ENCODE results near the gene RNF224.
"Not testable (repeated sequence)": the region's sequence is repeated elsewhere in the genome, so short reads cannot be mapped to it uniquely, and the experiment has no call there.

The RNF224 gene

DNA sequence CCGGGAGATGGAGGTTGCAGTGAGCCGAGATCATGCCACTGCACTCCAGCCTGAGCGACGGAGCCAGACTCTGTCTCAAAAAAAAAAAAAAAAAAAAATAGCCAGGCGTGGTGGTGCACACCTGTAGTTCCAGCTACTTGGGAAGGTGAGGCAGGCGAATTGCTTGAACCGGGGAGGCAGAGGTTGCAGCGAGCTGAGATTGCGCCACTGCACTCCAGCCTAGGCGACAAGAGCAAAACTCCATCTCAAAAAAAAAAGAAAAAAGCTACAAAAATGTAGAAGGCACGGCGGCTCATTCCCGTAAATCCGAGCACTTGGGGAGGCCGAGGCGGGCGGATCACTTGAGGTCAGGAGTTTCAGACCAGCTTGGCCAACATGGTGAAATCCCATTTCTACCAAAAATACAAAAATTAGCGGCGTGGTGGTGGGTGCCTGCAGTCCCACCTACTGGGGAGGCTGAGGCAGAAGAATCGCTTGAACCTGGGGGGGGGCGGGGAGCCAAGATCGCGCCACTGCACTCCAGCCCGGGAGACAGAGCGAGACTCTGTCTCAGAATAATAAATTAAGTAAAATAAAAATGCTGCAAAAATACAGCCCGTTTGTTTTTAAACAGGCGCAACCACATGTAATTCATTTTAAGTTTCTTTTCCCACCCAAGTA, 12.4 kb downstream of the RNF224 start:
- H3K4me1 ChIP-seq (ENCODE audit: control insufficient read depth, insufficient read depth, low read length) = peaks cover 33% of the 10 kb centered on the region
- peak overlapping the region; percentile 86 for H3K4me3 ChIP-seq (ENCODE audit: low read length)
- DNase-seq (ENCODE audit: low read depth); H3K27me3 ChIP-seq (replicated peaks; ENCODE audit: control insufficient read depth, insufficient read depth, low read length); H3K9me3 ChIP-seq (ENCODE audit: control insufficient read depth, low read length): not testable (repeated sequence)
- peaks cover 18% of the 10 kb centered on the region for H3K36me3 ChIP-seq (ENCODE audit: control insufficient read depth, insufficient read depth, low read length, severe bottlenecking)
- peak overlapping the region; percentile 91 for H3K9ac ChIP-seq (ENCODE audit: low read length)

GRCh38 chr9:137240318-137240840, 13.1 kb downstream of the RNF224 start:
- Histone ChIP-seq H3K36me3 (ENCODE audit: control insufficient read depth, insufficient read depth, low read length, severe bottlenecking) (peaks cover 18% of the 10 kb centered on the region), H3K4me1 (ENCODE audit: control insufficient read depth, insufficient read depth, low read length) (peaks cover 33% of the 10 kb centered on the region), H3K9me3 (ENCODE audit: control insufficient read depth, low read length) (no peaks in the 10 kb centered on the region), H3K27me3 (replicated peaks; ENCODE audit: control insufficient read depth, insufficient read depth, low read length) (peaks cover 5% of the 10 kb centered on the region), H3K9ac (ENCODE audit: low read length) (peak overlapping the region; percentile 91), H3K4me3 (ENCODE audit: low read length) (peak overlapping the region; percentile 86)
- peak; percentile 91 for DNase-seq (ENCODE audit: low read depth)

DNA sequence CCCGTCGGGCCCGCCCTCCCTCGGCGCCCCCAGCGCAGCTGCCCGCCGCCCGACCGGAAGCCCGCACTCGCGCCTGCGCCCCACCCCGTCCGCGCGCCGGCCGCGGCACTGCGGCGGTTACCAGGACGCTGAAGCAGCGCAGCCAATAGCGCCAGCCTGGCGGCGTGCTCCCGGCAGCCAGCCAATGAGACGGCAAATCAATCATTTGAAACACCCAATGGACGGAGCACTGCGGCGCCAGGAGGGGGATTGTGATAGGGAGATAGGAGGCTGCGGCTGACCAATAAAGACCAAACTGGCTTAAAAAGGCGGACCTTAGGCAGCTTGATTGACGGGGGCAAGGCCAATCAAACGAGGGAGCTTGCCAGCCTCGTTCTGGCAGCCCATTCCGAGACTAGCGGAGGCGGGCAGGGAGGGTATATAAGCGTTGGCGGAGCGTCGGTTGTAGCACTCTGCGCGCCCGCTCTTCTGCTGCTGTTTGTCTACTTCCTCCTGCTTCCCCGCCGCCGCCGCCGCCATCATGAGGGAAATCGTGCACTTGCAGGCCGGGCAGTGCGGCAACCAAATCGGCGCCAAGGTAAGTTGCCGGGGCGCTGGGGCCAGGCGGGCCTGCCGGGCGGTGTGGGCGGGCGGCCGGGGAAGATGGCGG, 13.7 kb downstream of the RNF224 start, which contains the start of gene TUBB4B:
Gene TUBB4B (plus strand): TSS at position 447 of the 649 bp plus-strand sequence. CDS start 74 bp downstream, at position 521.
- peak; percentile 99 for DNase-seq (ENCODE audit: low read depth)
- Histone ChIP-seq H3K36me3 (ENCODE audit: control insufficient read depth, insufficient read depth, low read length, severe bottlenecking) (peaks cover 18% of the 10 kb centered on the region), H3K4me1 (ENCODE audit: control insufficient read depth, insufficient read depth, low read length) (peaks cover 31% of the 10 kb centered on the region), H3K9ac (ENCODE audit: low read length) (peak within 1 kb of the TSS; percentile 93), H3K27me3 (replicated peaks; ENCODE audit: control insufficient read depth, insufficient read depth, low read length) (peaks cover 2% of the 10 kb centered on the region), H3K4me3 (ENCODE audit: low read length) (peak within 1 kb of the TSS; percentile 91), H3K9me3 (ENCODE audit: control insufficient read depth, low read length) (no peaks in the 10 kb centered on the region)

GRCh38 chr9:137241490-137242268, 14.4 kb downstream of the RNF224 start:
- Histone ChIP-seq H3K36me3 (ENCODE audit: control insufficient read depth, insufficient read depth, low read length, severe bottlenecking) (peaks cover 18% of the 10 kb centered on the region), H3K4me1 (ENCODE audit: control insufficient read depth, insufficient read depth, low read length) (peaks cover 26% of the 10 kb centered on the region), H3K9ac (ENCODE audit: low read length) (peak overlapping the region; percentile 93), H3K4me3 (ENCODE audit: low read length) (peak overlapping the region; percentile 91), H3K27me3 (replicated peaks; ENCODE audit: control insufficient read depth, insufficient read depth, low read length) (peaks cover 2% of the 10 kb centered on the region), H3K9me3 (ENCODE audit: control insufficient read depth, low read length) (no peaks in the 10 kb centered on the region)
- peak; percentile 83 for DNase-seq (ENCODE audit: low read depth)

- no peak for DNase-seq (ENCODE audit: low read depth)
- peaks cover 2% of the 10 kb centered on the region for H3K27me3 ChIP-seq (replicated peaks; ENCODE audit: control insufficient read depth, insufficient read depth, low read length)
Observed at GRCh38 chr9:137242269-137243203, 15.2 kb downstream of the RNF224 start.

DNA sequence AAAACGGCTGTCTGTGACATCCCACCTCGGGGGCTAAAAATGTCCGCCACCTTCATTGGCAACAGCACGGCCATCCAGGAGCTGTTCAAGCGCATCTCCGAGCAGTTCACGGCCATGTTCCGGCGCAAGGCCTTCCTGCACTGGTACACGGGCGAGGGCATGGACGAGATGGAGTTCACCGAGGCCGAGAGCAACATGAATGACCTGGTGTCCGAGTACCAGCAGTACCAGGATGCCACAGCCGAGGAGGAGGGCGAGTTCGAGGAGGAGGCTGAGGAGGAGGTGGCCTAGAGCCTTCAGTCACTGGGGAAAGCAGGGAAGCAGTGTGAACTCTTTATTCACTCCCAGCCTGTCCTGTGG, 15.9 kb downstream of the RNF224 start:
- not testable (repeated sequence) for H3K27me3 ChIP-seq (replicated peaks; ENCODE audit: control insufficient read depth, insufficient read depth, low read length); DNase-seq (ENCODE audit: low read depth); H3K4me3 ChIP-seq (ENCODE audit: low read length); H3K9me3 ChIP-seq (ENCODE audit: control insufficient read depth, low read length)
- H3K4me1 ChIP-seq (ENCODE audit: control insufficient read depth, insufficient read depth, low read length) = peaks cover 23% of the 10 kb centered on the region
- H3K36me3 ChIP-seq (ENCODE audit: control insufficient read depth, insufficient read depth, low read length, severe bottlenecking) = peaks cover 18% of the 10 kb centered on the region
- peak overlapping the region; percentile 10 for H3K9ac ChIP-seq (ENCODE audit: low read length)

More at GRCh38 chr9:137242269-137243203, 15.2 kb downstream of the RNF224 start:
- Histone ChIP-seq H3K9ac (ENCODE audit: low read length) (peak overlapping the region; percentile 93), H3K4me3 (ENCODE audit: low read length) (peak overlapping the region; percentile 91), H3K9me3 (ENCODE audit: control insufficient read depth, low read length) (no peaks in the 10 kb centered on the region), H3K4me1 (ENCODE audit: control insufficient read depth, insufficient read depth, low read length) (peaks cover 23% of the 10 kb centered on the region), H3K36me3 (ENCODE audit: control insufficient read depth, insufficient read depth, low read length, severe bottlenecking) (peaks cover 18% of the 10 kb centered on the region)

GRCh38 chr9:137243626-137244485, 16.6 kb downstream of the RNF224 start:
- Histone ChIP-seq H3K4me1 (ENCODE audit: control insufficient read depth, insufficient read depth, low read length) (peaks cover 17% of the 10 kb centered on the region), H3K9me3 (ENCODE audit: control insufficient read depth, low read length) (no peaks in the 10 kb centered on the region), H3K4me3 (ENCODE audit: low read length) (no peak overlapping the region), H3K9ac (ENCODE audit: low read length) (peak overlapping the region; percentile 10), H3K27me3 (replicated peaks; ENCODE audit: control insufficient read depth, insufficient read depth, low read length) (peaks cover 2% of the 10 kb centered on the region), H3K36me3 (ENCODE audit: control insufficient read depth, insufficient read depth, low read length, severe bottlenecking) (peaks cover 18% of the 10 kb centered on the region)
- DNase-seq (ENCODE audit: low read depth) = no peak

DNA sequence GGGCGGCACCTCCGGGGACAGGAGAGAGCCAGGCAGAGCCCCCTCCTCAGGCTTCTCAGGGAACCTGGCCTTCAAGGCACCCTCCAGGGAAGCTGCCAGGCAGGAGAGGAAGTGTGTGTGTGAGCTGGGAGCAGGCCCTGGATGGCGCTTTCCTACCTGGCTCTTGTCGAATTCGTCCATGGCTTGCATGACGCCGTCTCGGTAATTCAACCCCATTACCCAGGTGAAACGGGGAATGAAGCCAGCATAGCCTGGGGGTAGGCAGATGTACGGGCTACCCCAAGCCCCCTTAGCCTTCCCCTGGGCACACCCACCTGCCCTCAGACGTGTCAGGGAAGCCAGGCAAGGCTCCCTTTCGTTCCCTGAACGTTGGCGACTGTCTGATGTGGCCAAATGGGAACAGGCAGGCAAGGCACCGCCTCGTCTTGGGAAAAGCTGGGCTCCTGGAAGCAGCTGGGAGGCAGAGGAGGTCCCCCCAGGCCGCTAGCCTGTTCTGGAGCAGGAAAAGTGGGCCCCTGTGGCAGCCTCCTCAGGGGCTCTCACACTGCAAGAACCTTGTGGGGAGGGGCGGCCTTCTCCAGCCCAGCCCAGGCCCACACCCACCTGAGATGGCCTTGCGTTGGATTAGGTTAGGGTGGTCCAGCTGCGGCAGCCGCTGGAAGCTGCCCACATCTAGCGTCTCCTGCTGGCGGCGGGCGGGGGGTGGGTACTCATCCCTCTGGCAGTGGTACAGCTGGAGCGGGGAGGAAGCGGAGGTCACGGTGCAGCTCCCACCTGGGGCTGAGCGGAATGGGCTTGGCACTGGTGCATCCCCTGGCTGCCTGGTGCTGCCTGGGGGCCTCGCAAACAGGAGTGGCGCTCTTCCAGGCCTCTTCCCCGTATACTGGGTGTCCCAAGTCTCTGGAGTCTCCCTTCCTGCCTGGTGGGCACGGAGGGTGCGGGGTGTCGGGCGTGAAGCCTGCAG, 17.5 kb downstream of the RNF224 start:
- Histone ChIP-seq H3K4me1 (ENCODE audit: control insufficient read depth, insufficient read depth, low read length) (peaks cover 14% of the 10 kb centered on the region), H3K4me3 (ENCODE audit: low read length) (no peak overlapping the region), H3K36me3 (ENCODE audit: control insufficient read depth, insufficient read depth, low read length, severe bottlenecking) (peaks cover 18% of the 10 kb centered on the region), H3K9ac (ENCODE audit: low read length) (peak overlapping the region; percentile 10), H3K9me3 (ENCODE audit: control insufficient read depth, low read length) (no peaks in the 10 kb centered on the region), H3K27me3 (replicated peaks; ENCODE audit: control insufficient read depth, insufficient read depth, low read length) (peaks cover 5% of the 10 kb centered on the region)
- no peak for DNase-seq (ENCODE audit: low read depth)

Measured in adipocyte (in vitro differentiated cells).